ENCODE results near the gene PKLR. TPM values are rescaled to one million over a fixed set of nuclear protein-coding genes. Genes with fewer than 3 reads are reported as not detected.
A peak's percentile ranks its signal among the peaks of the same experiment; 100 is the strongest.

The PKLR gene
- total and polyA plus RNA-seq, 2 donors (not counting 1 experiment from before 2014, with no cell fraction given): not detected

DNA sequence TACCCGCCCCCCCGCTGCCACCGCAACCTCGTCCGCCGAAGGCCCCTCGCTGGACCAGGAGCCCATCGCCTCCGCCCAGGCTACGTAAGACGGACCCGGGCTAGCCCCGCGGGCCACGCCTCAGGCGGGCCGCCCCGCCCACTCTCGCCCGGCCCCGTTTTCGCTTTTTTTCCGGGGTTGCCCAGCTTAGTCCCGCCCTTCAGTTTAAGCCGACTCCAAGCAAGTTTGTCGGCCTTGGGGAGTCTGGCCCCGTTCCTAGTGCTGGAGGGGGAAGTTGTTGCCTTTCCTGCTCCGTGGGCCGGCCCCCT lies 22.4 kb upstream of the PKLR start:
- Histone ChIP-seq H3K79me2 (ENCODE audit: control insufficient read depth, insufficient read depth, low read length) (peaks cover 17% of the 10 kb centered on the region), H3K4me1 (ENCODE audit: control insufficient read depth, extremely low read depth, insufficient read depth, low read length) (peaks cover 23% of the 10 kb centered on the region), H3K27ac (ENCODE audit: insufficient read depth, low read length) (peak overlapping the region; percentile 70), H3K9me3 (ENCODE audit: control insufficient read depth, insufficient read depth, low read depth, low read length) (no peaks in the 10 kb centered on the region), H3K4me2 (ENCODE audit: extremely low read depth, insufficient read depth, low read length) (peak overlapping the region; percentile 77), H4K20me1 (ENCODE audit: control insufficient read depth, extremely low read depth, insufficient read depth, low read length) (peaks cover 5% of the 10 kb centered on the region), H2AFZ (ENCODE audit: low read length) (peak overlapping the region; percentile 43), H3K4me3 (replicated peaks in 1 of 4; ENCODE audit: control extremely low read depth in 1 of 4, insufficient read depth in 1 of 4, low read depth in 3 of 4, low read length in 4 of 4) (peak overlapping the region; percentile 72 to 93 (median 84)), H3K27me3 (ENCODE audit: control insufficient read depth, insufficient read depth, low read length) (no peaks in the 10 kb centered on the region), H3K36me3 (ENCODE audit: control insufficient read depth, insufficient read depth, low read length) (peaks cover 10% of the 10 kb centered on the region), H3K9ac (ENCODE audit: insufficient read depth, low read length) (peak overlapping the region; percentile 76)
- peak; percentile 89 to 92 for DNase-seq (ENCODE audit: low read depth in 2 of 2)
- no peak for TF ChIP-seq EZH2 (IDR thresholded peaks at IDR 0.05; ENCODE audit: low read length, missing control alignments)
- TF ChIP-seq, protein P1, sequence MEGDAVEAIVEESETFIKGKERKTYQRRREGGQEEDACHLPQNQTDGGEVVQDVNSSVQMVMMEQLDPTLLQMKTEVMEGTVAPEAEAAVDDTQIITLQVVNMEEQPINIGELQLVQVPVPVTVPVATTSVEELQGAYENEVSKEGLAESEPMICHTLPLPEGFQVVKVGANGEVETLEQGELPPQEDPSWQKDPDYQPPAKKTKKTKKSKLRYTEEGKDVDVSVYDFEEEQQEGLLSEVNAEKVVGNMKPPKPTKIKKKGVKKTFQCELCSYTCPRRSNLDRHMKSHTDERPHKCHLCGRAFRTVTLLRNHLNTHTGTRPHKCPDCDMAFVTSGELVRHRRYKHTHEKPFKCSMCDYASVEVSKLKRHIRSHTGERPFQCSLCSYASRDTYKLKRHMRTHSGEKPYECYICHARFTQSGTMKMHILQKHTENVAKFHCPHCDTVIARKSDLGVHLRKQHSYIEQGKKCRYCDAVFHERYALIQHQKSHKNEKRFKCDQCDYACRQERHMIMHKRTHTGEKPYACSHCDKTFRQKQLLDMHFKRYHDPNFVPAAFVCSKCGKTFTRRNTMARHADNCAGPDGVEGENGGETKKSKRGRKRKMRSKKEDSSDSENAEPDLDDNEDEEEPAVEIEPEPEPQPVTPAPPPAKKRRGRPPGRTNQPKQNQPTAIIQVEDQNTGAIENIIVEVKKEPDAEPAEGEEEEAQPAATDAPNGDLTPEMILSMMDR (conservative IDR thresholded peaks at IDR 0.05 in 1 of 2, IDR thresholded peaks at IDR 0.05 in 1 of 2; ENCODE audit: low read depth in 1 of 2, low read length in 2 of 2): no peak

DNA sequence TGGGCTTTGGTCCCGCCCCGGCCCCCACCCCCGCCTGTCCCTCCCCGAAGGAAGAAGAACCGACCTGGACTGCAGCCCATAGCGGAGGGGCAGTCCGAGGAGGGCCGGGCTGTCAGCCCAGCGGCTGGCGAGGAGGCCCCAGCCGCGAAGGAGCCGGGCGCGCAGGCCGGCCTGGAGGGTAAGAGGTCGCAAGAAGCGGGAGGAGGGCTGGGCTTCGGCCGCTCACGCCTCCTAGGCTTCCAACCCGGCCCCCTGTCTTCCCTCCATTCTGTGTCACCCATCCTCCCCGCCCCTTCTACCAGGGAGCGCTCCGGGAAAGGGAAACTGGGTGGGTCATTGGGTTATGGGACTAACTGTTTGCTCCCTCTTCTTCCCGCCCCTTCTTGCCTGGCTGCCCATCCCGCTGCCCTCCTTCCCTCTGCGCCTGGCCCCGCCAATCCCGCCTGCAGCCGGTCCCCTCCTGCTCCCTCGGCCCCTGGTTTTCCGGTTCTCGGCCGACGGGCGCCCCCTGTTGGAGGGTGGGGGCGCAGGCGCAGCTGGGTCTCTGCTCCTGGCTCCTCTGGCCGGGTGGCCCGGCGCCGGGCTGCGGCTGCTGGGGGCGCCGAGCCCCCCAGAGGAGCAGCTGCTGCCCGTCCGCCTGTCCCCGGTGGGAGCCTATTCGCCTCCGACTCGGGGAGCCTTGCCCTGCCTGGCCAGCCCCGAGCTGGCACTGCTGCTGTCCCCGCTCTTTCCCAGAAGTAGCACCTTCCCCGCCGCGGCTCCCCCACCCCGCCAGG lies 21.9 kb upstream of the PKLR start:
- Histone ChIP-seq H3K9me3 (ENCODE audit: control insufficient read depth, insufficient read depth, low read depth, low read length) (no peaks in the 10 kb centered on the region), H3K9ac (ENCODE audit: insufficient read depth, low read length) (peak overlapping the region; percentile 76), H3K4me1 (ENCODE audit: control insufficient read depth, extremely low read depth, insufficient read depth, low read length) (peaks cover 23% of the 10 kb centered on the region), H3K27me3 (ENCODE audit: control insufficient read depth, insufficient read depth, low read length) (no peaks in the 10 kb centered on the region), H3K36me3 (ENCODE audit: control insufficient read depth, insufficient read depth, low read length) (peaks cover 14% of the 10 kb centered on the region), H3K79me2 (ENCODE audit: control insufficient read depth, insufficient read depth, low read length) (peaks cover 17% of the 10 kb centered on the region), H3K27ac (ENCODE audit: insufficient read depth, low read length) (peak overlapping the region; percentile 80), H2AFZ (ENCODE audit: low read length) (no peak overlapping the region), H3K4me3 (replicated peaks in 1 of 4; ENCODE audit: control extremely low read depth in 1 of 4, insufficient read depth in 1 of 4, low read depth in 3 of 4, low read length in 4 of 4) (peak overlapping the region; percentile 65 to 93 (median 82)), H4K20me1 (ENCODE audit: control insufficient read depth, extremely low read depth, insufficient read depth, low read length) (peaks cover 5% of the 10 kb centered on the region), H3K4me2 (ENCODE audit: extremely low read depth, insufficient read depth, low read length) (peak overlapping the region; percentile 2)
- DNase-seq (ENCODE audit: low read depth in 2 of 2): peak; percentile 90 to 98
- TF ChIP-seq, protein P1 (conservative IDR thresholded peaks at IDR 0.05 in 1 of 2, IDR thresholded peaks at IDR 0.05 in 1 of 2; ENCODE audit: low read depth in 1 of 2, low read length in 2 of 2): peak; percentile 60 to 82
- TF ChIP-seq EZH2 (IDR thresholded peaks at IDR 0.05; ENCODE audit: low read length, missing control alignments): no peak

DNA sequence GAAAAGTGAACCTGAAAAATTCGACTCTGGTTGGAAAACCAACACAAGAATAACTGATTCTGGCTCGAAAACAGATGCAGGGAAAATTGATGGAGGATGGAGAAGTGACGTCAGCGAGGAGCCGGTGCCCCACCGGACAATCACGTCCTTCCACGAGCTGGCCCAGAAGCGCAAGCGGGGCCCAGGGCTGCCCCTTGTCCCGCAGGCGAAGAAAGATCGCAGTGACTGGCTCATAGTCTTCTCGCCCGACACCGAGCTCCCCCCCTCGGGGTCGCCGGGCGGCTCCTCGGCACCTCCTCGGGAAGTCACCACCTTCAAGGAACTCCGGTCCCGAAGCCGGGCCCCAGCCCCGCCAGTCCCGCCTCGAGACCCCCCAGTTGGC lies 21.3 kb upstream of the PKLR start:
- H3K4me3 ChIP-seq (replicated peaks in 1 of 4; ENCODE audit: control extremely low read depth in 1 of 4, insufficient read depth in 1 of 4, low read depth in 3 of 4, low read length in 4 of 4): peak overlapping the region; percentile 48 to 93 (median 62)
- peak overlapping the region; percentile 91 for H3K4me2 ChIP-seq (ENCODE audit: extremely low read depth, insufficient read depth, low read length)
- H2AFZ ChIP-seq (ENCODE audit: low read length): no peak overlapping the region
- peak; percentile 34 to 60 for DNase-seq (ENCODE audit: low read depth in 2 of 2)
- H3K79me2 ChIP-seq (ENCODE audit: control insufficient read depth, insufficient read depth, low read length): peaks cover 17% of the 10 kb centered on the region
- peaks cover 5% of the 10 kb centered on the region for H4K20me1 ChIP-seq (ENCODE audit: control insufficient read depth, extremely low read depth, insufficient read depth, low read length)
- H3K4me1 ChIP-seq (ENCODE audit: control insufficient read depth, extremely low read depth, insufficient read depth, low read length): peaks cover 23% of the 10 kb centered on the region
- H3K9me3 ChIP-seq (ENCODE audit: control insufficient read depth, insufficient read depth, low read depth, low read length): no peaks in the 10 kb centered on the region
- H3K36me3 ChIP-seq (ENCODE audit: control insufficient read depth, insufficient read depth, low read length): peaks cover 16% of the 10 kb centered on the region
- H3K27ac ChIP-seq (ENCODE audit: insufficient read depth, low read length): peak overlapping the region; percentile 80
- no peaks in the 10 kb centered on the region for H3K27me3 ChIP-seq (ENCODE audit: control insufficient read depth, insufficient read depth, low read length)
- TF ChIP-seq, protein P1 (conservative IDR thresholded peaks at IDR 0.05 in 1 of 2, IDR thresholded peaks at IDR 0.05 in 1 of 2; ENCODE audit: low read depth in 1 of 2, low read length in 2 of 2): no peak
- no peak for TF ChIP-seq EZH2 (IDR thresholded peaks at IDR 0.05; ENCODE audit: low read length, missing control alignments)
- peak overlapping the region; percentile 51 for H3K9ac ChIP-seq (ENCODE audit: insufficient read depth, low read length)
